Renal pelvis (tissue), 12 donors: Measurements from ENCODE around the gene QRICH2. TPM values are rescaled to one million over a fixed set of nuclear protein-coding genes. Genes with fewer than 3 reads are reported as not detected.
"Not testable (repeated sequence)": the region's sequence is repeated elsewhere in the genome, so short reads cannot be mapped to it uniquely, and the experiment has no call there.

ENCODE experiments used
- DNase-seq: peaks from one replicate; pipeline ENCODE4 v3.0.0-alpha.2; 2013
- long read RNA-seq, 16 experiments: transcript quantifications; one replicate each; lab custom pipeline, GENCODE V29; 2026
- polyA plus RNA-seq, 3 donors: library from polyadenylated mRNA; unstranded; fragments of 120-200 nt; gene quantifications; one replicate each; pipeline ENCODE4 v1.2.1, GENCODE V29; 2013; ENCODE audit not compliant: insufficient read length in 3 of 3

Gene QRICH2
- 10 to 100 TPM in 1 of 3 donors, 1 to 10 TPM in 2; 9.3 to 10.2 (median 9.9) TPM for polyA plus RNA-seq
- long read RNA-seq, donor 1: 0 reads
- long read RNA-seq, donor 2: 0 reads
- long read RNA-seq, donor 3: 0 reads
- long read RNA-seq, donor 4: 0 reads
- long read RNA-seq, donor 5: 0 reads
- long read RNA-seq, donor 6: 0 reads
- long read RNA-seq, donor 7: 0 reads
- long read RNA-seq, donor 8: 0 reads
- long read RNA-seq, donor 9: 0 reads
- long read RNA-seq, donor 10: 0 reads
- long read RNA-seq, donor 11: 0 reads
- long read RNA-seq, donor 12: 0 reads
- long read RNA-seq, donor 13: 0 reads
- long read RNA-seq, donor 14: 0 reads
- long read RNA-seq, donor 15: 0 reads
- long read RNA-seq, donor 16: 0 reads

DNA sequence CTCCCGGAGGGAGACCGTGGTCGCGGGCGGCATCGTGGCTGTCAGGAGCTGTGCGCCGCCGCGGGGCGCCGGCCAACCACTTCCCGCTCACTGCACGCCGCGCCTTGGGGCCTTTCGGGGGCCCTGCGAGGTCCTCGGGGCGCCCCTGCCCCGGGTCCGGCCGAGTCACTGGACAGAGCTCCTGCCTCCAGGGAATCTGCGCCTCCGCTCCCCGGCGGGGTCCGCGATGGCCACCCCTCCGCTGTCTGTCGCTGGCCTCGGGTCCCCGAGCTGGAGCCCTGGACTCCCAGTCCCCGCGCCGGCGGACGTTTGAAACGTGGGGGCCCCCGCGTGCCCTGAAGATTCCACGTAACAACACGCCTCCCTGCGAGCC lies at the start of gene QRICH2:
Gene QRICH2 (minus strand): TSS at position 311 of the 373 bp plus-strand sequence. CDS start 278 bp downstream, at position 33.
- no peak for DNase-seq

- no peak for DNase-seq
These were observed 49.6 kb upstream of the QRICH2 start for GRCh38 chr17:76357597-76358158.

- no peak for DNase-seq
These were observed 48.9 kb upstream of the QRICH2 start for GRCh38 chr17:76356803-76357456.

DNA sequence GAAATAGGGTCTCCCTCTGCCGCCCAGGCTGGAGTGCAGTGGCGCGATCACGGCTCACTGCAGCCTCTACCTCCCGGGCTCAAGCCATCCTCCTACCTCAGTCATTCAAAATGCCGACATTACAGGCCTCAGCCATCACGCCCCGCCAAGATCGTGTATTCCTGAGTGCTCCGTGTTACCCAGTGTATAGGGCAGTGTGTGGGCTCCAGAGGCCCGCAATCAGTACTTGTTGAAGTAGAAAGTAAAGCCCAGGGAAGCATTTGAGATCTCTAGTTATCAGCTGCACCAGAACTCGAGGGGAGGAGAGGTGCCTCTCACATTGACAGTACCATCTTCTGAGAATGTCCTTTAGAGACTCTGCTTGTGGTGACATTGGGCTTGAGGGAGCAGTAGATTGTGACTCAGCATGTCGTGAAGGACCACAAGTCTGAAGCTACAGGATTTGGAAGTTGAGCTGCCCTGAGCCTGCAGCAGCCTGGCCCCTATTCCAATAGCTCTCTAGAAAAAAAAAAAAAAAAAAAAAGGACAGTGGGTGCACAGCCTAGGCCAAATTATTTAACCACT lies 46.8 kb upstream of the QRICH2 start:
- DNase-seq: no peak

DNA sequence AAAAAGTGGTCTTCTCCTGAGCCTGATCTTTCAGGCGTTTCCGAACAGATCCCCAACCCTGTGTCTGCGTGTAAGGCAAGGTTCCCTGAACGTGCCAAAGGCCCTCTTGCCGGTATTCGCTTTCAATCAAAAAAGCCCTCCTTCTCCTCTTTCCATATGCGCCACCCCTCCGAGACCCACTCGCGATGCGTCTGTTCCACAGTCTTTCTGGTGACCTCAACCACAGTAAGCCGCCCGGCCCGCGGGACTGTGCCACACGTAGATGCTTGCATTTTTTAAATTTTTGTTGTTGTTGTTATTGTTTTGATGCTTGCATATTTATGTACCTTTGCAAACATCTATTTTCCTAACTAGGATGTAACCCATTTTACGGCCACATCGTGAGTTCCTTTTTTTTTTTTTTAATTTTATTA lies 46.2 kb upstream of the QRICH2 start:
- no peak for DNase-seq

GRCh38 chr17:76353599-76354316 lies 45.7 kb upstream of the QRICH2 start, which contains the start of gene PRPSAP1:
Gene PRPSAP1 (minus strand): TSS chr17:76353916. CDS start chr17:76353703, 213 bp downstream.
- DNase-seq: peak; percentile 90

DNA sequence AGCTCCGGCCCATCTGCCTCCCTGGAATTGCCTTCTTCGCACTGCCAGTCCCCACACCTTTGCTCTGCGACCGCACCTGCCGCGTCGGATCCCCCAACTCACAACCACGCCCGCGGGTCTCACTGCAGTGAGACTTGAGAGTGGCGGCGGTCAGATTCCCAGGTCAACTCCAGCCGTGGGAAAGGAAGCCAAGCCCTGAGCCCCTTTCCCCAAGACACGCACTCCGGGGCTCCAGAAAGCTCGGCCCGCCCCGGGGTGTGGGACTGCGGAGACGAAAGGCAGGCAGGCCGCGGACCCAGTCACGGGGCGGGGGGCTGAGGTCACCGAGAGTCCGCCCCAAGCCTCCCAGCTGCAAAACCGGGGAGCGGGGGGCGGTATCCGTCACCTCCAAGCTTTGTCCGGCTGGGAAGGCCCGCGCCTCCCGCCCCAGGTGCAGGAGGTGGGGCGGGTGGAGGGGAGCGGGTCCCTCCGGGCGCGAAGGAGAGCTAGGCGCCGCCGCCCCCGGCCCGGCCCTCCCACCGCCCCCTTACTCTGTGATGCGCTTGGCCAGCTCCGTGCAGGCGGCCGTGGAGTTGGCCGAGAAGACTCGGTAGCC lies 45.0 kb upstream of the QRICH2 start:
- no peak for DNase-seq

- DNase-seq: no peak
These were observed 43.5 kb upstream of the QRICH2 start for GRCh38 chr17:76351526-76352071.

DNA sequence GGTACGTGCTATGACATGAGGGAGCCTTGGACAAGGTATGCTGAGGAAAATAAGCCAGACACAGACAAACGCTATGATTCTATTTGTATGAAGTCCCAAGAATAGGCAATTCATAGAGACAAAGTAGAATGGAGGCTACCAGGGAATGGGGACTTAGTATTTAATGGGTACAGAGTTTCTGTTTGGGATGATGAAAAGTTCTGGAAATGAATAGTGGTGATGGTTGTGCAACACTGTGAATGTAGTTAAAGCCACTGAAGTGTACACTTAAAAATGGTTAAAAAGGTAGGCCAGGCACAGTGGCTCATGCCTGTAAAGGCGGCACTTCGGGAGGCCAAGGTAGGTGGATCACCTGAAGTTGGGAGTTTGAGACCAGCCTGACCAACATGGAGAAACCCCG lies 42.4 kb upstream of the QRICH2 start:
- DNase-seq: no peak

DNA sequence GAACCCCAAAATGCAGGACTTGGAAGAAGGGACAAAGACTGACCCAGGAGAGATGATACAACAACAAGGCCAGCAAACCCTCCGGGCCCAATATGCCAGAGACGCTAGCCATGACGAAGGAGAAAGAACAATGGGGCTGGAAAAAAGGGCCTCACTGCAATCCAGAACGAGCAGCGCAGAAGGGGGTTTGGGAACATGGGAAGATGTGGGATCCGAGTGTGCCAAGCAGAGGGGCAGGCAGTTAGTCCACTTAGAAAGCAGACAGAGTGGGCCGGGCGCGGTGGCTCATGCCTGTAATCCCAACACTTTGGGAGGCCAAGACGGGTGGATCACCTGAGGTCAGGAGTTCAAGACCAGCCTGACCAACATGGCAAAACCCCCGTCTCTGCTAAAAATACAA lies 38.9 kb upstream of the QRICH2 start:
- DNase-seq: not testable (repeated sequence)

DNA sequence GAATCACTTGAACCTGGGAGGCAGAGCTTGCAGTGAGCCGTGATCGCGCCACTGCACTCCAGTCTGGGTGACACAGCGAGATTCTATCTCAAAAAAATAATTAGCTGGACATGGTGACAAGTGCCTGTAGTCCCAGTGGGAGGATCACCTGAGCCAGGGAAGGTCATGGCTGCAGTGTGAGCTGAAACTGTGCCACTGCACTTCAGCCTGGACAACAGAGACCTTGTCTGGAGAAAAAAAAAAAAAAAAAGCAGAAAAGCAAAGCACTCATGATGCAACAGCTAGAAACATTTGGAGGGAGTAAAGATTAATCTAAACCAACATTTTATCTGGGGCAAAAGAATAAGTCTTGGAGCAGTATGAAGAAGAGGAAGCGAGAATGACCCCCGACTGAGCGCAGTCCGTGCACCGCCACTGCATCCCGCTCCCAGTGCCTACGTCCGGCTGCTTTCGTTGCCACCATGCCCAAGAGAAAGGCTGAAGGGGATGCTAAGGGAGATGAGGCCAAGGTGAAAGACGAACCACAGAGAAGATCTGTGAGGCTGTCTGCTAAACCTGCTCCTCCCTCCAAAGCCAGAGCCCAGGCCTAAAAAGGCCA lies 37.4 kb upstream of the QRICH2 start:
- DNase-seq: no peak

DNA sequence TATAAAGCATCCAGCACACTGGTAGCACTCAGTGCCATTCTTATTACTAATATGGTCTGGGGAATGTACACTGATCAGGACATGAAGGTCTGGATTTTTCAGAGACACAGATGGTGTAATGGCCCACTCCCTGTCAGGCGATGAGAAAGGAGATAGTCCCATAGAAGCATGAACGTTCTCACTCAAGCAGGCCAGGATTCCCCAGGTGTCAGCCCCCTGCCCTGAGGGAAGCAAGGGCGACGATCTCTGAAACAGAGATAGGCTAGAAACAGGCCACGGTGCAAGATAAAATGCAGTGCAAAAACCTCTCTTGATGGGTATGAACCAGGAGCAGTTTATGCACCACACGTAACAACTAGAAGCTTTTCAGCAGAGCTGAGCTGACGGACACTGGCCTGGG lies 35.0 kb upstream of the QRICH2 start:
- no peak for DNase-seq

- no peak for DNase-seq
These were observed 33.2 kb upstream of the QRICH2 start for GRCh38 chr17:76341301-76341700.

- no peak for DNase-seq
These were observed 29.3 kb upstream of the QRICH2 start for GRCh38 chr17:76337413-76337777.

- DNase-seq: no peak
These were observed 28.8 kb upstream of the QRICH2 start for GRCh38 chr17:76336756-76337412.

GRCh38 chr17:76335716-76336381 lies 27.8 kb upstream of the QRICH2 start:
- no peak for DNase-seq

GRCh38 chr17:76333673-76334505 lies 25.8 kb upstream of the QRICH2 start:
- no peak for DNase-seq

- no peak for DNase-seq
These were observed 23.0 kb upstream of the QRICH2 start for GRCh38 chr17:76331083-76331482.

GRCh38 chr17:76329664-76330063 lies 21.6 kb upstream of the QRICH2 start:
- DNase-seq: no peak
